ENCODE results near the gene ZNF534.

The ZNF534 gene

DNA sequence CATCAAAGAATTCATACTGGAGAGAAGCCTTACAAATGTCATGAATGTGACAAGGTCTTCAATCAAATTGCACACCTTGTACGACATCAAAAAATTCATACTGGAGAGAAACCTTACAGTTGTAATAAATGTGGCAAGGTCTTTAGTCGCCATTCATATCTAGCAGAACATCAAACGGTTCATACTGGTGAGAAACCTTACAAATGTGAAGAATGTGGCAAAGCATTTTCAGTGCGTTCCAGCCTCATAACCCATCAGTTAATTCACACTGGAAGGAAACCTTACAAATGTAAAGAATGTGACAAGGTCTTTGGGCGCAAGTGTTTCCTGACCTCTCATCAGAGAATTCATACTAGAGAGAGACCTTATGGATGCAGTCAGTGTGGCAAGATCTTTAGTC, 13.2 kb upstream of the ZNF534 start:
- no peak overlapping the region for H2AK5ac ChIP-seq (ENCODE audit: low read length)

DNA sequence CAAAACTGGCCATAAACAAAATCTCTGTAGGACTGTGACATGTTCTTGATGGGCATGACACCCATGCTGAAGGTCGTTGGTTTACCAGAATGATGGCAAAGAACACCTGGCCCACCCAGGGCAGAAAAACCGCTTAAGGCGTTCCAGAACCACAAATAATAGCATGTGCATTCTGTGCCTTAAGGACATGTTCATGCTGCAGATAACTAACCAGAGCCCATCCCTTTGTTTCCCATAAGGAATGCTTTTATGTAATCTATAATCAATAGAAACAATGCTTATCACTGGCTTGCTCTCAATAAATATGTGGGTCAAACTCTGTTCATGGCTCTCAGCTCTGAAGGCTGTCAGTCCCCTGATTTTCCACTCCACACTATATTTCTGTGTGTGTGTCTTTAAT, 13.2 kb downstream of the ZNF534 start:
- Histone ChIP-seq H3K4me3 (ENCODE audit: low read length) (no peak overlapping the region), H2BK15ac (replicated peaks; ENCODE audit: low read depth) (no peak overlapping the region), H3K4me2 (ENCODE audit: low read length) (no peak overlapping the region), H2BK5ac (ENCODE audit: low read length) (no peak overlapping the region), H3K79me1 (ENCODE audit: low read length) (no peaks in the 10 kb centered on the region), H4K8ac (ENCODE audit: low read depth, low read length) (no peak overlapping the region), H3K27me3 (ENCODE audit: insufficient read depth, low read length, poor library complexity) (no peaks in the 10 kb centered on the region), H2BK120ac (ENCODE audit: low read depth, low read length) (no peak overlapping the region), H3K18ac (ENCODE audit: low read length) (no peak overlapping the region), H3K56ac (ENCODE audit: low read length) (no peak overlapping the region), H3K79me2 (ENCODE audit: control insufficient read depth, insufficient read depth, low read length) (no peaks in the 10 kb centered on the region), H3K36me3 (ENCODE audit: control insufficient read depth, insufficient read depth, low read length) (no peaks in the 10 kb centered on the region), H3K23ac (ENCODE audit: low read length) (no peak overlapping the region), H3K4ac (ENCODE audit: low read depth, low read length) (no peak overlapping the region), H3K9ac (ENCODE audit: low read length) (no peak overlapping the region), H3K4me1 (ENCODE audit: control insufficient read depth, low read depth, low read length) (no peaks in the 10 kb centered on the region), H2AK5ac (ENCODE audit: low read length) (no peak overlapping the region), H4K5ac (ENCODE audit: low read length) (no peak overlapping the region), H3K27ac (ENCODE audit: low read depth, low read length) (no peak overlapping the region)
- no CpG with 5 or more reads among the region's 3 CpGs for WGBS (ENCODE audit: extremely low coverage, insufficient coverage, low lambda C conversion rate)
- DNase-seq = no peak

More for the DNA sequence above, 13.2 kb upstream of the ZNF534 start:
- no CpG with 5 or more reads among the region's 5 CpGs for whole genome bisulfite sequencing (ENCODE audit: extremely low coverage, insufficient coverage, low lambda C conversion rate)
- no peak overlapping the region for H2BK5ac ChIP-seq (ENCODE audit: low read length)
- no peak for DNase-seq
- H3K4me1 ChIP-seq (ENCODE audit: control insufficient read depth, low read depth, low read length) = no peaks in the 10 kb centered on the region
- H2BK120ac ChIP-seq (ENCODE audit: low read depth, low read length) = no peak overlapping the region
- no peak overlapping the region for H3K56ac ChIP-seq (ENCODE audit: low read length)
- no peak overlapping the region for H3K23ac ChIP-seq (ENCODE audit: low read length)
- H4K5ac ChIP-seq (ENCODE audit: low read length) = no peak overlapping the region
- no peaks in the 10 kb centered on the region for H3K79me2 ChIP-seq (ENCODE audit: control insufficient read depth, insufficient read depth, low read length)
- no peaks in the 10 kb centered on the region for H3K79me1 ChIP-seq (ENCODE audit: low read length)
- no peaks in the 10 kb centered on the region for H3K27me3 ChIP-seq (ENCODE audit: insufficient read depth, low read length, poor library complexity)
- no peak overlapping the region for H2BK15ac ChIP-seq (replicated peaks; ENCODE audit: low read depth)
- no peak overlapping the region for H3K4me2 ChIP-seq (ENCODE audit: low read length)
- no peaks in the 10 kb centered on the region for H3K36me3 ChIP-seq (ENCODE audit: control insufficient read depth, insufficient read depth, low read length)
- H3K9ac ChIP-seq (ENCODE audit: low read length) = no peak overlapping the region
- no peak overlapping the region for H3K18ac ChIP-seq (ENCODE audit: low read length)
- no peak overlapping the region for H4K8ac ChIP-seq (ENCODE audit: low read depth, low read length)
- no peak overlapping the region for H3K4ac ChIP-seq (ENCODE audit: low read depth, low read length)
- no peak overlapping the region for H3K27ac ChIP-seq (ENCODE audit: low read depth, low read length)
- no peak overlapping the region for H3K4me3 ChIP-seq (ENCODE audit: low read length)

DNA sequence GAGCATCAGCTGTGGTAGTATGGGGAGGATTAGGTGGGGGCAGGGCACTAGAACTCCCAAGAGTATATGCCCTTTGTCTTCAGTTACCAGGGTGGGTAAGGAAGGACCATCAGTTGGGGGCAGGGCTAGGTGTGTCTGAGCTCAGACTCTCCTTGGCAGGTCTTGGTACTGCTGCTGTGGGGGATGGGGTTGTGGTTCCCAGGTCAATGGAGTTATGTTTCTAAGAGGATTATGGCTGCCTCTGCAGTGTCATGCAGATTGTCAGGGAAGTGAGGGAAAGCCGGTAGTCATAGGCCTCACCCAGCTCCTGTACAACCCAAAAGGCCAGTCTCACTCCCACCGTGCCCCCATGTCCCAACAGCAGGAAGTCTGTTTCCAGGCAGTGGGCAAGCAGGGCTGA, 15.6 kb downstream of the ZNF534 start:
- H3K27me3 ChIP-seq (ENCODE audit: insufficient read depth, low read length, poor library complexity) = no peaks in the 10 kb centered on the region
- H2AK5ac ChIP-seq (ENCODE audit: low read length) = no peak overlapping the region
- no peak overlapping the region for H4K8ac ChIP-seq (ENCODE audit: low read depth, low read length)
- H2BK120ac ChIP-seq (ENCODE audit: low read depth, low read length) = no peak overlapping the region
- DNase-seq = no peak
- H3K79me2 ChIP-seq (ENCODE audit: control insufficient read depth, insufficient read depth, low read length) = no peaks in the 10 kb centered on the region
- H3K9ac ChIP-seq (ENCODE audit: low read length) = no peak overlapping the region
- H3K36me3 ChIP-seq (ENCODE audit: control insufficient read depth, insufficient read depth, low read length) = no peaks in the 10 kb centered on the region
- no peak overlapping the region for H3K27ac ChIP-seq (ENCODE audit: low read depth, low read length)
- WGBS (ENCODE audit: extremely low coverage, insufficient coverage, low lambda C conversion rate) = no CpG with 5 or more reads among the region's 2 CpGs
- no peaks in the 10 kb centered on the region for H3K4me1 ChIP-seq (ENCODE audit: control insufficient read depth, low read depth, low read length)
- H3K79me1 ChIP-seq (ENCODE audit: low read length) = no peaks in the 10 kb centered on the region
- H3K18ac ChIP-seq (ENCODE audit: low read length) = no peak overlapping the region
- H3K23ac ChIP-seq (ENCODE audit: low read length) = no peak overlapping the region
- no peak overlapping the region for H2BK5ac ChIP-seq (ENCODE audit: low read length)
- H4K5ac ChIP-seq (ENCODE audit: low read length) = no peak overlapping the region
- H3K56ac ChIP-seq (ENCODE audit: low read length) = no peak overlapping the region
- no peak overlapping the region for H3K4ac ChIP-seq (ENCODE audit: low read depth, low read length)
- H2BK15ac ChIP-seq (replicated peaks; ENCODE audit: low read depth) = no peak overlapping the region
- no peak overlapping the region for H3K4me3 ChIP-seq (ENCODE audit: low read length)
- H3K4me2 ChIP-seq (ENCODE audit: low read length) = no peak overlapping the region

DNA sequence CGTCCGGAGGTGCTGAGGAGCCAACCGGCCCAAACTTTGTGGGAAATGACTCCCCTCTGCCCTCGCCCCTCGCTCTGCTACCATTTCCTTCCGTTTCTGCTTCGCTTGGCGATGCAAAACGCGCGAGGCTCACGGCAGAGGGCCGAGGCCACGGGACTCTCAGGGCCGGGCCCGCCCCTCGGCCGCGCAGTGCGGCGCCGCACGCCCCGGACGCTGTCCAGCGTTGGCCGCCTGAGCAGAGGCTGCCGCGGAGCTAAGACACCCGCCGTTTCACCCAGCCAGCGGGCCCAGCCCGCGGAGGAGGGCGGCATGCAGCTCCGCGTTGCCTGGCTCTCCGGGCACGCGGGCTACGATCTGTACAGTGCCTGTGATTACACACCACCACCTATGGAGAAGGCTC, 22.3 kb downstream of the ZNF534 start:
- Histone ChIP-seq H2BK5ac (ENCODE audit: low read length) (no peak overlapping the region), H3K4me1 (ENCODE audit: control insufficient read depth, low read depth, low read length) (no peaks in the 10 kb centered on the region), H2AK5ac (ENCODE audit: low read length) (no peak overlapping the region), H3K4ac (ENCODE audit: low read depth, low read length) (no peak overlapping the region), H4K8ac (ENCODE audit: low read depth, low read length) (no peak overlapping the region), H3K79me2 (ENCODE audit: control insufficient read depth, insufficient read depth, low read length) (no peaks in the 10 kb centered on the region), H3K18ac (ENCODE audit: low read length) (no peak overlapping the region), H3K4me3 (ENCODE audit: low read length) (no peak overlapping the region), H3K79me1 (ENCODE audit: low read length) (no peaks in the 10 kb centered on the region), H3K27me3 (ENCODE audit: insufficient read depth, low read length, poor library complexity) (no peaks in the 10 kb centered on the region), H3K23ac (ENCODE audit: low read length) (no peak overlapping the region), H4K5ac (ENCODE audit: low read length) (no peak overlapping the region), H3K27ac (ENCODE audit: low read depth, low read length) (no peak overlapping the region), H3K36me3 (ENCODE audit: control insufficient read depth, insufficient read depth, low read length) (no peaks in the 10 kb centered on the region), H2BK15ac (replicated peaks; ENCODE audit: low read depth) (no peak overlapping the region), H2BK120ac (ENCODE audit: low read depth, low read length) (no peak overlapping the region), H3K56ac (ENCODE audit: low read length) (no peak overlapping the region), H3K9ac (ENCODE audit: low read length) (no peak overlapping the region), H3K4me2 (ENCODE audit: low read length) (no peak overlapping the region)
- no peak for DNase-seq
- no CpG with 5 or more reads among the region's 41 CpGs for WGBS (ENCODE audit: extremely low coverage, insufficient coverage, low lambda C conversion rate)

DNA sequence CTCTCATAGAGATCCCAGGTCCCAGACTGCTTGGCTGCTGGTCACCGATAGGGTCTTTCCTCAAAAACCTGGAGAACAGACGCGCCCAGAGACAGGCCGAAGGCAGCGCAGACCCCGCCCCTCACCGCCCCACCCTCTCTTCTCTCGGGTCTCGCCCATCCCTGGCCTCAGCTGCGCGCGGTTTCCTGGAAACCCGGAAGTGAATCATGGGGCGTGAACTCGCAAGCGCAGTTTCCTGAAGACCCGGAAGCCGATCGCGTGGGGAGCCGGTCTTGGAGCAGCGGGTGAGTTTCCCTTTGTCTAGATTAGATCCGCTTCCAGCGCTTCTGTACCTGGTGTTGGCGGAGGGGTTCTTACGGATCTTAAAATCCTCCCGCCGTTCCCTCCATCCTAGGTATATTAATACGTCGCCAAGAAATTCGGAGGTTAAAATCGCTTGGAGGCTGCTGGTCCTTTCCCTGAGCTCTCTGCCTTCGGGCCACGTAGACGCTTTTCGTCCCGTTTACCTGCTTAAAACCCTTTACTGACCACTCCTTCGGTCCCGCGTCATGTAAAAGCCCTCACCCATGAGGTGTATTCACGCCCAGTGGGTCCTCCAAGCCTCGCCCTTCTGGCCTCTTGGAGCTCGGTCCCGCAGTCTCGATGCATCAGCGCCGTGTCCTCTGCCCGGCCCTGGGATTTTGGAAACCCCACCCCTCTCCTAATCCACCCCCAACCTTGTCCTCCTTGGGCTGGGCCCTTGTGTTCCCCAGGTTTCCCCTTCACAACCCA, 24.6 kb downstream of the ZNF534 start, which contains the start of gene ZNF578:
TSS of gene ZNF578 (plus strand) at position 230 of the 771 bp plus-strand sequence. CDS start 48,293 bp downstream, outside the sequence.
- Histone ChIP-seq H4K8ac (ENCODE audit: low read depth, low read length) (peak within 1 kb of the TSS; percentile 42), H2AK5ac (ENCODE audit: low read length) (no peak within 1 kb of the TSS), H3K4me1 (ENCODE audit: control insufficient read depth, low read depth, low read length) (no peaks in the 10 kb centered on the region), H3K9ac (ENCODE audit: low read length) (peak within 1 kb of the TSS; percentile 27), H3K27me3 (ENCODE audit: insufficient read depth, low read length, poor library complexity) (no peaks in the 10 kb centered on the region), H3K36me3 (ENCODE audit: control insufficient read depth, insufficient read depth, low read length) (no peaks in the 10 kb centered on the region), H3K18ac (ENCODE audit: low read length) (no peak within 1 kb of the TSS), H4K5ac (ENCODE audit: low read length) (no peak within 1 kb of the TSS), H3K79me1 (ENCODE audit: low read length) (no peaks in the 10 kb centered on the region), H2BK120ac (ENCODE audit: low read depth, low read length) (no peak within 1 kb of the TSS), H3K27ac (ENCODE audit: low read depth, low read length) (no peak within 1 kb of the TSS), H3K4ac (ENCODE audit: low read depth, low read length) (no peak within 1 kb of the TSS), H2BK15ac (replicated peaks; ENCODE audit: low read depth) (no peak within 1 kb of the TSS), H3K56ac (ENCODE audit: low read length) (peak within 1 kb of the TSS; percentile 25), H3K4me3 (ENCODE audit: low read length) (peak within 1 kb of the TSS; percentile 45), H3K23ac (ENCODE audit: low read length) (no peak within 1 kb of the TSS), H2BK5ac (ENCODE audit: low read length) (no peak within 1 kb of the TSS), H3K4me2 (ENCODE audit: low read length) (no peak within 1 kb of the TSS), H3K79me2 (ENCODE audit: control insufficient read depth, insufficient read depth, low read length) (no peaks in the 10 kb centered on the region)
- no CpG with 5 or more reads among the region's 48 CpGs for WGBS (ENCODE audit: extremely low coverage, insufficient coverage, low lambda C conversion rate)
- DNase-seq = peak; percentile 91
